ENCODE measurements around the gene MAP2. TPM values are rescaled to one million over a fixed set of nuclear protein-coding genes. Genes with fewer than 3 reads are reported as not detected.

The MAP2 gene
- total and polyA plus RNA-seq, 2 donors (not counting 3 experiments of a cell fraction or from before 2014, with no cell fraction given) = 19.4 to 46.1 TPM

DNA sequence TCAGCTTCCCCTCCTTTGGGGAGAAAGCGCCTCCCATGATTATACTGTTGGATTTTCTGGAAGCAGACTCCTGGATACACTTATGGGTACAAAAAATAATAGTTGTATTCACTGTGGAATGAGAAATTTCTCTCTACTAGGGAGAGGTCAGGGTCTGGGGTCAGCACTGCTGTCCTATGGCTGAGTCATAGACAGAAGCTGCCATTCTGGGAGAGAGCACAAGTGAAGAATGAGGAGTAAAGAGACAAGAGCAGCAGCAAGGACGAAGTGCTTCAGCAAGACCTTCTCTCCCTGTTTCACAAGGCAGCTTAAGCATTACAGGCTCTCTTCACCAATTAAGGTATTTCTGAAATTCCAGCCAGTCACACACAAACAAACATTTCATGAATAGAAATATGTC lies 337.7 kb downstream of the MAP2 start:
- Histone ChIP-seq H3K36me3 (ENCODE audit: control insufficient read depth in 2 of 2, extremely low read depth in 1 of 2, insufficient read depth in 2 of 2, low read length in 2 of 2) (no peaks in the 10 kb centered on the region), H3K27me3 (ENCODE audit: control insufficient read depth in 2 of 2, insufficient read depth in 2 of 2, low read length in 2 of 2) (no peaks in the 10 kb centered on the region), H3K4me3 (replicated peaks in 1 of 3; ENCODE audit: insufficient read depth in 1 of 3, low read depth in 1 of 3, low read length in 3 of 3) (no peak overlapping the region), H3K9ac (replicated peaks; ENCODE audit: extremely low read depth, insufficient read depth, low read length) (no peak overlapping the region), H4K20me1 (replicated peaks; ENCODE audit: control insufficient read depth, extremely low read depth, insufficient read depth, low read length) (no peaks in the 10 kb centered on the region), H3K79me2 (ENCODE audit: control insufficient read depth, insufficient read depth, low read length) (no peaks in the 10 kb centered on the region), H2AFZ (ENCODE audit: low read depth, low read length) (no peak overlapping the region), H3K4me1 (ENCODE audit: control insufficient read depth, extremely low read depth, insufficient read depth, low read length) (no peaks in the 10 kb centered on the region), H3K27ac (ENCODE audit: insufficient read depth, low read depth, low read length) (no peak overlapping the region), H3K9me3 (replicated peaks; ENCODE audit: control insufficient read depth, insufficient read depth, low read length) (no peaks in the 10 kb centered on the region), H3K9me1 (replicated peaks; ENCODE audit: control insufficient read depth, extremely low read depth, insufficient read depth, low read length) (no peaks in the 10 kb centered on the region), H3K4me2 (ENCODE audit: insufficient read depth, low read length) (no peak overlapping the region)
- ChIA-PET POLR2A (no interaction called here), CTCF (no interaction called here)
- no peak for FAIRE-seq
- intact Hi-C loops (cut with micrococcal nuclease) (no loop called here), dilution Hi-C loops (cut with MboI; ENCODE audit: extremely low pct_ligation_motif_present, low sequenced_read_pairs) (no loop called here)
- BruUV-seq (replicated peaks) = no TSS peak
- TF ChIP-seq POLR2A (IDR thresholded peaks at IDR 0.05; ENCODE audit: low read depth, low read length) = no peak
- TF ChIP-seq FOS (IDR thresholded peaks at IDR 0.05; ENCODE audit: borderline replicate concordance, insufficient read depth, low read length) = no peak
- no peak for TF ChIP-seq GATA2 (IDR thresholded peaks at IDR 0.05; ENCODE audit: insufficient read depth, insufficient read length, low read depth, low read length)
- TF ChIP-seq, protein P1, sequence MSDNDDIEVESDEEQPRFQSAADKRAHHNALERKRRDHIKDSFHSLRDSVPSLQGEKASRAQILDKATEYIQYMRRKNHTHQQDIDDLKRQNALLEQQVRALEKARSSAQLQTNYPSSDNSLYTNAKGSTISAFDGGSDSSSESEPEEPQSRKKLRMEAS (IDR thresholded peaks at IDR 0.05; ENCODE audit: insufficient read depth, insufficient read length) = no peak
- no peak for TF ChIP-seq JUN (IDR thresholded peaks at IDR 0.05; ENCODE audit: borderline replicate concordance, insufficient read depth, insufficient read length, low read depth)
- TF ChIP-seq MYC (IDR thresholded peaks at IDR 0.05; ENCODE audit: low read depth, low read length) = no peak
- DNase-seq (ENCODE audit: low read depth, low spot score) = no peak

DNA sequence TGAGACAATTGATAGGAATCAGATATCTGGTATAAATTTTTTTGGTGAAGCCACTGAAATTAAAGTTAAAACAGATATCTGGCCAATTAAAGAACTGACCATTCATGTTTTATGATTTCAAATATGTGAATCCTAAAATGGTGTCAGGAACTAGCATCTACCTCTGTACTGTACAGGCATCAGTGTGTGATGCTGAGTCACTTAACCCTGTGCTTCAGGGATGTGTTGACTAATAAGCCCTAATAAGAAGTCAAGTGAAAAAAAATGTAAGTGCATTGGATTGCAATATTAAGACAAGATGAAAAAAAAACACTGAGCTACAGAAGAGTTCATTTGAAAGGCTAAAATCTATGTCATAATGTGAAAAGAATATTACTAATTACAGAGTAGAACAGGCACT lies 338.7 kb downstream of the MAP2 start:
- no peaks in the 10 kb centered on the region for H4K20me1 ChIP-seq (replicated peaks; ENCODE audit: control insufficient read depth, extremely low read depth, insufficient read depth, low read length)
- no peaks in the 10 kb centered on the region for H3K79me2 ChIP-seq (ENCODE audit: control insufficient read depth, insufficient read depth, low read length)
- H3K27me3 ChIP-seq (ENCODE audit: control insufficient read depth in 2 of 2, insufficient read depth in 2 of 2, low read length in 2 of 2) = no peaks in the 10 kb centered on the region
- DNase-seq (ENCODE audit: low read depth, low spot score) (no peak), FAIRE-seq (no peak)
- no peaks in the 10 kb centered on the region for H3K4me1 ChIP-seq (ENCODE audit: control insufficient read depth, extremely low read depth, insufficient read depth, low read length)
- H3K4me3 ChIP-seq (replicated peaks in 1 of 3; ENCODE audit: insufficient read depth in 1 of 3, low read depth in 1 of 3, low read length in 3 of 3) = no peak overlapping the region
- ChIA-PET POLR2A (no interaction called here), CTCF (no interaction called here)
- no peak overlapping the region for H3K4me2 ChIP-seq (ENCODE audit: insufficient read depth, low read length)
- H3K36me3 ChIP-seq (ENCODE audit: control insufficient read depth in 2 of 2, extremely low read depth in 1 of 2, insufficient read depth in 2 of 2, low read length in 2 of 2) = no peaks in the 10 kb centered on the region
- no peak overlapping the region for H3K9ac ChIP-seq (replicated peaks; ENCODE audit: extremely low read depth, insufficient read depth, low read length)
- no peaks in the 10 kb centered on the region for H3K9me1 ChIP-seq (replicated peaks; ENCODE audit: control insufficient read depth, extremely low read depth, insufficient read depth, low read length)
- intact Hi-C loops (cut with micrococcal nuclease) (no loop called here), dilution Hi-C loops (cut with MboI; ENCODE audit: extremely low pct_ligation_motif_present, low sequenced_read_pairs) (no loop called here)
- H3K9me3 ChIP-seq (replicated peaks; ENCODE audit: control insufficient read depth, insufficient read depth, low read length) = no peaks in the 10 kb centered on the region
- no TSS peak for BruUV-seq (replicated peaks)
- H3K27ac ChIP-seq (ENCODE audit: insufficient read depth, low read depth, low read length) = no peak overlapping the region
- no peak overlapping the region for H2AFZ ChIP-seq (ENCODE audit: low read depth, low read length)
- TF ChIP-seq CTCF (IDR thresholded peaks at IDR 0.05; ENCODE audit: extremely low read depth in 1 of 2, insufficient read depth in 1 of 2, low read depth in 1 of 2, low read length in 2 of 2) (no peak), FOS (IDR thresholded peaks at IDR 0.05; ENCODE audit: borderline replicate concordance, insufficient read depth, low read length) (no peak), POLR2A (IDR thresholded peaks at IDR 0.05; ENCODE audit: low read depth, low read length) (no peak), POLR2AphosphoS5 (IDR thresholded peaks at IDR 0.05; ENCODE audit: insufficient read depth, low read depth, low read length) (no peak), GATA2 (IDR thresholded peaks at IDR 0.05; ENCODE audit: insufficient read depth, insufficient read length, low read depth, low read length) (no peak), EZH2 (IDR thresholded peaks at IDR 0.05; ENCODE audit: borderline replicate concordance, low read depth, low read length, severe bottlenecking) (no peak), MYC (IDR thresholded peaks at IDR 0.05; ENCODE audit: low read depth, low read length) (no peak), JUN (IDR thresholded peaks at IDR 0.05; ENCODE audit: borderline replicate concordance, insufficient read depth, insufficient read length, low read depth) (no peak)
- TF ChIP-seq, protein P1 (IDR thresholded peaks at IDR 0.05; ENCODE audit: insufficient read depth, insufficient read length) = no peak

All from endothelial cell of umbilical vein (primary cell).